ENCODE results near the gene NAT8.
"Not testable (repeated sequence)": the region's sequence is repeated elsewhere in the genome, so short reads cannot be mapped to it uniquely, and the experiment has no call there.

The NAT8 gene, protein sequence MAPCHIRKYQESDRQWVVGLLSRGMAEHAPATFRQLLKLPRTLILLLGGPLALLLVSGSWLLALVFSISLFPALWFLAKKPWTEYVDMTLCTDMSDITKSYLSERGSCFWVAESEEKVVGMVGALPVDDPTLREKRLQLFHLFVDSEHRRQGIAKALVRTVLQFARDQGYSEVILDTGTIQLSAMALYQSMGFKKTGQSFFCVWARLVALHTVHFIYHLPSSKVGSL

DNA sequence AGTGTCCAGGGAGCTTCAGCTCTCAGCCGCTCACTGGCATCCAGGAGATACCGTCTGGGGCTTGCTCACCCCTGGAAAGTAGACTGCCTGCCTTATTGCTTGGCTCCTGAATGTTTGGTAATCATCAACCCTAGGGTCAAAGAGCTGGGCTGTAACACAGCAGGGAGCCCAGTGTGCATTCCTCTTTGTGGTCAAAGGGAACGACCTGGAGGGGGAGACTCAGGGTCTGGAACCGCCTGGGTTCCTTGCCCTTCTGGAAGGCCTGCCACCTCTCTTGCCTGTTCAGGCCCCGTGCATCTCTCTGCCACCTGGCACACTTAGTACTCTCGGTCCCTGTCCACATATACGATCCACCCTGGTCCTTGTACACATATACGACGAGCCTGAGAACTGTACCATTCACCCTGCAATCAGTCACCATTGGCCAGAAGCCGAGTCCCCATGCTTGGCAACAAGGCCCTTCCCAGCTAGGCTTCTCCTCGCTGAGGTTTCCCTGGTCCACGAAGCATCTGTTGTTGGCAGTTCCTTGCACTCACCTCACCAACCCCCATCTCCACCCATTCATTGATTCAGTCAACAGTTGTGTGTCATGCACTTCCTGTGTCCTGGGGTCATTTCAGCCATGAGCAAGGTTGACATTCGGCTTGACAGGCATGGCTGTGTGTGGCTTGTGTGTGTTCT, at the start of gene NAT8:
TSS of gene NAT8 (minus strand) at position 85 of the 681 bp plus-strand sequence. CDS start 794 bp downstream, outside the sequence.
- DNase-seq, result no peak

DNA sequence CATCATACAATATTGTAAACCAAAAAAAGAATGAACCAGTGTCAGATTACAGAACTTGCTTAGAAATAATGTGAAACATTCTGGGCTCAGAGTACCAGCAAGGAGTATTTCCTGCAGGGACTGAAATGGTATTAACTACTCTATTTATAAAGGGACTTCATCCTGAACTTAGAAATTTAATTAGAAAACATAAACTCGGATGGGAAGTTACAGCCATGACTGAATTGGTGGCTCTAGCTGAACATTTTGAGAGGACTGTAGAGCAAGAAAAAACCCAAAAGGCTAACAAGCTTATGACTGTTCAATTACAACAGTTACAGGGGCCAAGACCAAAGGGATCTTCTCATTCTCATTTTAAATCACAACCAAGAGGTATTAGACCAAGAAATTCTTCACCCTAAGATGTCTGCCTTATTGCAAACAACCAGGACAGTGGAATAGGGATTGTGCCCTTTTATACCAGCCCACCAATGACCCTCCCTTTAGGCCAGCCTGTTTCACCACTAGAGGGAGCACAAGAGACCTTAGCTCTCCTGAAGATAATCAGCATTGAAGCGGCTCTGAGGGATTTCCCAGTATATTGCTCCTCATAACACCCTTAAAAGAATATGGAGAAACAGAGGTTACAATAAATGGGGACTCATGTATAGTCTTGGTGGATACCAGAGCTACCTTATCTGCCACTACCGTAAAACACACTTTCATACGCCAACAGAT, 48.3 kb upstream of the NAT8 start:
- not testable (repeated sequence) for DNase-seq

DNA sequence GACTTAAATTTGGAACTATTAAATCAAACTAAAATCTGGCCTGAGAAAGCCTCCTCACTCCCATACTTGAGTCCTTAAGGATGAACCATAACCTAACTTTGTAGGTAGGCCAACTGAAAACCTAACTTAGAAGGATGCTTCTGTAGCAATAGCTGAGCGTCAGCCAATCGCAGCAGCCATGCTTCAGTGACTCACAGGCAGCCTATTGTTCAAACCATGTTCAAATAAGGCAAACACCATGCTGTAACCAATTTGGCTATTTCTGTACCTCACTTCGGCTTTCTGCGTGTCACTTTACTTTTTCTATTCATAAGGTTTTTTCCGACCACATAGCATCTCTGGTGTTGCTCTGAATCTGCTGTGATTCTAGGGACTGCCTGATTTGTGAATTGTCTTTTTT, 46.3 kb upstream of the NAT8 start:
- not testable (repeated sequence) for DNase-seq

DNA sequence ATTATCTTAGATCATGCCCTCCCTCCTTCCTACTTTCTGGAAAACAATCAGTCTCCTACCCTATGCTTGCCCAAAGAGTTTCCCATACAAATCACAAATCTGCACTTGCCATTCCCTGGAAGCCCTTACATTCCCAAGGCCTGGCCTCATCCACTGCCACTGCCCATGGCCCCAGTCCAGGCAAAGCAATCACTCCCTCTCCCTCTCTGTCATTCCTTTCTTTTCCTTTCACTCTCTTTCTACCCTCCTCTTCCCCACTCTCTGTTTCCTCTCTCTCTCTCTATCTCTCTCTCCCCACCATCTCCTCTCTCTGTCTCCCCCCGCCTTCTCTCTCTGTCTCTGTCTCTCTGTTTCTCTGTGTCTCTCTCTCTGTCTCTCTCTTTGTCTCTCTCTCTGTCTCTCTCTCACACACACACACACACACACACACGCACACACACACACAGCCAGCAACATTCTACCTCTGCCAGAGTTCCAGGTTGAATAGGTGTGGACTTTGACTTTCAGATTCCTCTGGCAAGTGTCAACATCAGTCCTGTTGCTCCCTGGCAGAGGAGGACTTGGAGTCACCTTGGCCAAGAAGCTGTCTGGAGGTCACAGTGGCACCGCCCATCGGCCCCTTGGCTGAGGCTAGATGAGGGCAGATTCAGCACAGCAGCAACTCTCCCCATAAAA, 43.7 kb upstream of the NAT8 start:
- DNase-seq, result no peak

DNA sequence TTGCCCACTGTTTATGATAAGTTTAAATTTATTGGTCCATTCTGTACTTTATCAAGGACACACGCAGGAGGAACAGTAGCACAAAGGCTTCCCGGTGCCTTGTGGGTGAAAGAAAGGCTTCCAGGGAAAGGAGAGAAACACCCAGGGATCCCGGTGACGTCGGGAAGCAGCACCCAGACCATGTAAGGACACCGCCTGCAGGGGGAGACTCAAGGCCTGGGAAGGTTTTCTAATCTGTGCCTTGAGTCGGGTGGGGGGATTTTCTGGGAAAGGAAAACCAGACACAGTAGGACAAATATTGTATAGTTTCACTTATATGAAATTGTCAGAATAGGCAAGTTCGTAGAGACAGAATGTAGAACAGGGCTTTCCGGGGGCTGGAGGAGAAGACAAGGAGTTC, 42.7 kb upstream of the NAT8 start:
- DNase-seq, result not testable (repeated sequence)

DNA sequence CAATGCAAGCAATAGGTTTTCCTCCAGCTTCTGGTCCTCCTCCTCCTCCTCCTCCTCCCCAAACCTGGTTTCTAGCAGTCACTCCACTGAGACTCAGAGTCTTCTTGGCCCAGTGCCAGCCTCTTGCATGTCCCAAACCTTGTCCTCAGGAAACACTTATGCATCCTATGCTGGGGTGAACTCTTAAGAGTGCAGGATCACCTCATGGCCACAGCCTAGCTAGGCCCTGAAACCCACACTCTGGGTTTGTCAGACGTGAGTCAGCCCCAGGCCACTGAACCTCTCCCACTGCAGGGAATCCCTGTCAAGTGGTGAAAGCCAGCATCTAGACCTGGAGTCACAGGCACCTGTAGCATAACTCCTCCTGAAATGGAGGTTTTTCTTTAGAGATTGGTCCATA, 42.1 kb upstream of the NAT8 start:
- not testable (repeated sequence) for DNase-seq

DNA sequence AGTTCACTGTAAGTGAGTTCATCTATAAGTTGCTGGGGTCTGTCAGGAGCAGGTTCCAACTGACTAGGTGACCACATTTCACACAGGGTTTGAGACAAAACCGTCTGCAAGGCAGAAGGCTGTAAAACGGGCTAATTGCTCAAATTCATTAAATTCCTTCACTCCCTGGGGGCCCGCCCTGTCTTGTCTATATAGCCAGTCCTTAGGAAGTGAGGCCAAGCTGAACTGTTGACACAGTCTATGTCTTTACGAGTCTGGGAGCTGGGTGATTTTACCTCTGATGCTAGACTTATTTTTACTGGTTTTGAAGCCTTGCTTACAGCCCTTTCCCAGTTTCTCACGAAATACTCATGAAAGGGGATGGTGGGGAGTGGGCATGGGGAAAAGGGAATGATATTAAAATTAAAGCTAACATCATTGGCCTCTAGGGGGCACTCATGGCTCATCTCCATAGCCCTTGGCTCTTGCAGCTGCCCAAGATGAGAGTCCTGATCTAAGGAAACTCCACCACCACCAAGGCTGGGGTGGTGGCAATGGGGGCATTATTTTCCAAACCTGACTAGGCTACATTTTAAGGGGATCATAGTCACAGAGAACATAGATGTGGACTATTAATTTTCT, 37.8 kb upstream of the NAT8 start:
- DNase-seq, result not testable (repeated sequence)

DNA sequence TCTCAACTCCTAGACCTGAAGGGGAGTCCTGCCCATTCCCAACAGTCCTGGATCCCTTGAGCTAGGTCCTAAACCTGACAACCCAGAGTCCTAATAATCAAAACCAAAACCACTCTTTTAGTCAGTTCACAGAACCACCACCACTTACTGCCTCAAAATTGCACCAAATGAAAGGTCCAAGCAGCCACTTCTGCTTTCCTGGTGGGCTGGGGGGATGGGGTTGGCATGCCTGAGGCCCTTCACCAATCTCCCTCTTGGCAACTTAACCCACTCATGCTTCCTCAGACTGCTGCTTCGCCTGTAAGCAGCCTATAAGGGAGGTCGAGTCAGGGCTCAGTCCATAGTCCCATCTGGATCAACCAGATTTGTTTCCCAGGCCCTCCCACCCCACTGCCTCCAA, 37.0 kb upstream of the NAT8 start:
- not testable (repeated sequence) for DNase-seq

DNA sequence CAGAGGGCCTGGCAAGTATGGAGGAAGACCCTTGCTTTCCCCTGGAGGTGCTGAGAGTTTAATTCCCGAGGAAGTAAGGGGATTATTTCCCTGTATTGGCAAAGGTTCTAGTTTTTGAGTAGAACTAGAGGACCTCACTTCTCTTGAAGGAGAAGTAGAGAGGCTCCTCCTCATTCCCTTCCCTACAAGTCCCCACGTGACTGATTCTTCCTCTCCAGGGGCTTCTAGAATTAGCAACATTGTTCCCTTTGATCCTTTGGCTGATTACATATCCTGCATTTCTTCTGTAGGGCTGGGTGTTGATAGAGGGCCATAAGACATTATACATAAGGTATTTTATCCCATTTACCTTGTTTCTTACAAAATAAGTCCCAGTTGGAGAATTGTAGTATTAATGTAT, 35.8 kb upstream of the NAT8 start:
- not testable (repeated sequence) for DNase-seq

DNA sequence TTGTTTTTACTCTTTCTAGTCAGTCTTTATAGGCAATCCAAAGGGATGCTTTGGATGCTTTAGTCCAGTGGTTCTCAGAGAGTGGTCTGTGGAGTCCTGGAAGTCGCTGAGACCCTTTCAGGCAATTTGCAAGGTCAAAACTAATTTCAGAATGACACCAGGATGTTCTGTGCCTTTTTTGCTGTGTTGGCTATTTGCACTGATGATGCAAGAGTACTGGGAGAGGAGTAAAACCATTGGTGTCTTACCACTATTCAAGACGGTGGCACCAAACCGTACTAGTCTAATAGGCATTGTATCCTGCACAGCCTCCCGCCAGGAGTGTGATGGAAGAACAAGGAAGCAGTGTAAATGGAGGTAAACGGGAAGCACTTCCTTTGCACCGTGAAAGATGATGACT, 34.0 kb upstream of the NAT8 start:
- not testable (repeated sequence) for DNase-seq

DNA sequence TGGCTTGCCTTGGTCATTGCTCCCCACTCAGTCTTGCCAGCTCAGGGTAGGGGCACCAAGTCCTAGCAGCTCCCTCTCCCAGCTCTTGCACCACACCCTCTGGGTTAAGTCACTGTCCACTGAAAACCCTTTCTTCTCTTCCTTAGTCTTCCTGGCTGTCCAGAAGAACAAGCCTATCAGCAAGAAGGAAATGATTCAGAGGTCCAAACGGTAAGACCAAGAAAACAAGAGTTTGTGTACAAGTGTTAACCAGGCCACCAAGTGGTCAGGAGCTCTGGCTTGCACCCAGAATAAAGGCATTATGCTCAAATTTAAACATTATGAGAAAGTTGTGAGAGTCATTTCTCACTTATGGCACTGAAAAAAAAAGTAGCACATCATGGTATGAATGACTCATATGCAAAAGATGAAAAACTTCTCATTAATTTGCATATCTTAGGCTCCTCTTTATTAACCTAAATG, 32.5 kb upstream of the NAT8 start:
- not testable (repeated sequence) for DNase-seq

DNA sequence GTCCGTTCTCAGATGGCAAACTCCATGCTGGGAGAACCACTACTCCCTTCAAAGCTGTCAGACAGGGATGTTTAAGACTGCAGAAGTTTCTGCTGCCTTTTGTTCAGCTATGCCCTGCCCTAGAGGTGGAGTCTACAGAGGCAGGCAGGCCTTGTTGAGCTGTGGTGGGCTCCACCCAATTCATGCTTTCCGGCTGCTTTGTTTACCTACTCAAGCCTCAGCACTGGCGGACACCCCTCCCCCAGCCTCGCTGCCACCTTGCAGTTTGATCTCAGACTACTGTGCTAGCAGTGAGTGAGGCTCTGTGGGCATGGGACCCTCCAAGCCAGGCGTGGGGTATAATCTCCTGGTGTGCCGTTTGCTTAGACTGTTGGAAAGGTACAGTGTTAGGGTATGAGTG, 27.8 kb upstream of the NAT8 start:
- not testable (repeated sequence) for DNase-seq

DNA sequence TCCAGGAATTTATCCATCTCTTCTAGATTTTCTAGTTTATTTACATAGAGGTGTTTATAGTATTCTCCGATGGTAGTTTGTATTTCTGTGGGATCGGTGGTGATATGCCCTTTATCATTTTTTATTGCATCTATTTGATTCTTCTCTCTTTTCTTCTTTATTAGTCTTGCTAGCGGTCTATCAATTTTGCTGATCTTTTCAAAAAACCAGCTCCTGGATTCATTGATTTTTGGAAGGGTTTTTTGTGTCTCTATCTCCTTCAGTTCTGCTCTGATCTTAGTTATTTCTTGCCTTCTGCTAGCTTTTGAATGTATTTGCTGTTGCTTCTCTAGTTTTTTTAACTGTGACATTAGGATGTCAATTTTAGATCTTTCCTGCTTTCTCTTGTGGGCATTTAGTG, 25.0 kb upstream of the NAT8 start:
- not testable (repeated sequence) for DNase-seq

DNA sequence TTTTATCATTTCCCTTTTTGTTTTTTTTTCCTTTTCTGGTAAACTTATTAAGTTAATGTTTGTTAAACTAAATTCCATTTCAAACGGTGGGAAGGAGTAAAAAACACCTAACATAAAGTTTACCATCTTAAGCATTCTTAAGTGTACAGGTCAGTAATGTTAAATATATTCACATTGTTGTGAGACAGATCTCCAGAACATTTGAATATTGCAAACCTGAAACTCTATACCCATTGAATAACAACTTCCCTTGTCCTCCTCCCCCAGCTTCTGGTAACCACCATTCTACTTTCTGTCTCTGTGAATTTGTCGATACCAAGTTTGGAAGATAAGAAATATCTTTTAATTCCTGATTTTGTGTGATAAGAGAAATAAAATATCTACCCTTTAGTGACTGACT, 12.0 kb upstream of the NAT8 start:
- no peak for DNase-seq

DNA sequence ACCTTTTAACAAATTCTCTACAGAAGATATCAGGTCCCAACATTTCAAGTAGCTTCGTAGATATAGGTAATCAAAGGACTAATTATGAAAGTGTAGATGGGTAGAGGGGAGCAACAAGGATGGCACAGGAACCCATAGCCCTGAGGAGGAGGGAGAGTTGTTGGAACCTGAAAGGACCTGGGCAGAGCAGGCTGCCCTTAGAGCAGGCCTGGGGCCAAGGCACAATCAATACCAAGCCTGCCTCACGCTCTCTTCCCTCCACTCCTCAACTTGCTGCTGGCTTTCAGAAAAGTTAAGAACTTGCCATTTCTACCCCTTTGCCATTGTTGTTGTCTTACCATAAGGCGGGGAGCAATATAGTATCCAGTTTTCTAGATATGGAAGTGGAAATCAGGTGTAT, 10.1 kb upstream of the NAT8 start:
- DNase-seq, result no peak

DNA sequence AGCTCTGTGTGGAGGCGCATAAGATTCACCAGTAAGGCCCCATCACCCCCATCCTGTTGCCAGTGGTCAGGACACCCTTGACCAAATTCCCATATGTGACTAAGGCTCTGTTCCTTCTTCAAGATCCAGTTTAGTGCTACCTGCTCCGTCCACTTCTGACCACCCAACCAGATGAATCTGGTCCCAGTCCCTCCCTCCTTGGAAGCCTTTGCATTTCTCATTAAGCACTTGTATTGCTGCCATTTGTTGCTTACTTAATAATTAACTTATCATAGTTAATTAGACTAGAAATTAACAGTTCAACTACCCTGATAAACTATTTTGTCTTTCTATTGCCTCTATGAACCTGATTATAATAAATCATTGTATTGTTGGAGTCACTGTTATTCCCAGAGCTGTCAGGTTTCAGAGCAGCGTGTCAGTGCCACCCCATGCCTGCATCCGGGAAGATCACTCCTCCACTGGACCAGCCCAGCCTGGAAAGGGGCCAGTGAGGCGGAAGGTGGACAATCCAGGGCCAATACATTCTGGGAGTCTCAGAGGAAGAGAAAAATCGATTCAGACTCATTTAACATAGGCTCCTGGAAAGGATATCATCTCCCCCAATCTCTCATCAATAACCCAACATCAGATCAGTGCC, 9.5 kb upstream of the NAT8 start:
- DNase-seq, result no peak

DNA sequence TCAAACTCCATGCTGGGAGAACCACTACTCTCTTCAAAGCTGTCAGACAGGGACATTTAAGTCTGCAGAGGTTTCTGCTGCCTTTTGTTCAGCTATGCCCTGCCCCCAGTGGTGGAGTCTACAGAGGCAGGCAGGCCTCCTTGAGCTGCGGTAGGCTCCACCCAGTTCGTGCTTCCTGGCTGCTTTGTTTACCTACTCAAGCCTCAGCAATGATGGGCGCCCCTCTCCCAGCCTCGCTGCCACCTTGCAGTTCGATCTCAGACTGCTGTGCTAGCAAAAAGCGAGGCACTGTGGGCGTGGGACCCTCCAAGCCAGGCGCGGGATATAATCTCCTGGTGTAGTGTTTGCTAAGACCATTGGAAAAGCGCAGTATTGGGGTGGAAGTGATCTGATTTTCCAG, 5.5 kb upstream of the NAT8 start:
- not testable (repeated sequence) for DNase-seq

DNA sequence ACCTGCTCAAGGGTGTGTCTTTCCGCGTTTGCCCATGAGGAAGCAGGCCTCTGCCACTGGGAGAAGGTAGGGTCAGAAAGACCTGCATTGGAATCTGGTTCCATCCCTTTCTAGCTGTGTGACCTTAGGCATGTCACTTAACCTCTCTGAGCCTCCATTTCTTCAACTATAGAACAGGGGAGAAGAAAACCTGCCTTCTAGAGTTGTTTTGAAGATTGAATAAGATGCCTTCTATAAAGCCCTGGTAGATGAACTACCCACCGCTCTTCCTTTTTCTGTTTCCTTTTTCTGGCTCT, 507 bp downstream of the NAT8 start:
- DNase-seq, result no peak

DNA sequence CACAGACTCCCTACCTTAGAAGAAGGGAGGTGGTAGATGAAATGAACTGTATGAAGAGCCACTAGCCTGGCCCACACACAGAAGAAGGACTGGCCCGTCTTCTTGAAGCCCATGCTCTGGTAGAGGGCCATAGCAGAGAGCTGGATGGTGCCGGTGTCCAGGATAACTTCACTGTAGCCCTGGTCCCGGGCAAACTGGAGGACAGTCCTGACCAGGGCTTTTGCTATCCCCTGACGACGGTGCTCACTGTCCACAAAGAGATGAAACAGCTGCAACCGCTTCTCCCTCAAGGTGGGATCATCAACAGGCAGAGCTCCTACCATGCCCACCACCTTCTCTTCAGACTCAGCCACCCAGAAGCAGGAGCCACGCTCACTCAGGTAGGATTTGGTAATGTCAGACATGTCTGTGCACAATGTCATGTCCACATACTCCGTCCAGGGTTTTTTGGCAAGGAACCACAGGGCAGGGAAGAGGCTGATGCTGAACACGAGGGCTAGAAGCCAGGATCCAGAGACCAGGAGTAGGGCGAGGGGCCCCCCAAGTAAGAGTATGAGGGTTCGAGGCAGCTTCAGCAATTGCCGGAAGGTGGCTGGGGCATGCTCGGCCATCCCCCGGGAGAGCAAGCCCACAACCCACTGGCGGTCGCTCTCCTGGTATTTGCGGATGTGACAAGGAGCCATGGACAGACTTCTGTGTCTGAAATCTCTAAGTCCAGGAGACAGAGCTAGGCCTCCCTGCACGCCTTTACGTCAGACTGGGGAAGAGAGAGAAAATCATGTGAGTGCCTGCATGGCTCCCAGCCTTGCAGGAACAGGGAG, 1.1 kb downstream of the NAT8 start:
- no peak for DNase-seq

DNA sequence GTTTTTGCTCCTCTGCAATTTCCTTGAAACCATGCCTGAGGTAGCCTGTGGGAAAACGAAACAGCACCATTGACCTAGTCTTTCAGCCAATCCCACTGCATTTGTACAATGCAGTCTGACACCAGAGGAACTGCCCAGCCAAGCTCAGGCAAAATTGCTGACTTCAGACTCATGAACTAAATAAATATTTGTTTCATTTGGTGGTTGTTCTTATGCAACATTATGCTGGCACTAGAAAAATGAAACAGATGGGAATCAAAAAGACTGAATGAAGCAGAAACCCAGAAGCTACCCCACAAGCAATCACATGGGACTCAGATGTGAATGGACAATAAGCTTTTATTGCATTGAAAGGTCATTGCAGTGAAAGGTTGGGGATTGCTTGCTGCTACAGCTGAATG, 1.7 kb downstream of the NAT8 start:
- DNase-seq, result peak in 1 of 2 donors; percentile 1

DNA sequence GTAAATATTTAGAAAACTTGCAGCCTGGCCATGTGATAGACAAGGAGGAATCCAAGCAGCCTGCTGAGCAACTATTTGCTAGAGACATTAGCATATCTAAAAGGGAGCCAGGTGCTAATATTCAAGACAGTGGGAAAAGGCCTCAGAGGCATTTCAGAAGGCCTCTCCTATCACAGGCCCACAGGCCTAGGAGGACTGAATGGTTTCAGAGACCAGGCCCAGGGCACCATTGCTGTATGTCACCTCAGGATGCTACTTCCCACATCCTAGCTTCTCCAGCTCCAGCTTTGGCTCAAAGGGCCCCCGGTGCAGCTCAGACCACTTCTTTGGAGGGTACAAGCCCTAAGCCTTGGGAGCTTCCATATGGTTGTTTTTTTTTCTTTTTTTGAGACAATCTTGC, 3.8 kb downstream of the NAT8 start:
- no peak for DNase-seq

DNA sequence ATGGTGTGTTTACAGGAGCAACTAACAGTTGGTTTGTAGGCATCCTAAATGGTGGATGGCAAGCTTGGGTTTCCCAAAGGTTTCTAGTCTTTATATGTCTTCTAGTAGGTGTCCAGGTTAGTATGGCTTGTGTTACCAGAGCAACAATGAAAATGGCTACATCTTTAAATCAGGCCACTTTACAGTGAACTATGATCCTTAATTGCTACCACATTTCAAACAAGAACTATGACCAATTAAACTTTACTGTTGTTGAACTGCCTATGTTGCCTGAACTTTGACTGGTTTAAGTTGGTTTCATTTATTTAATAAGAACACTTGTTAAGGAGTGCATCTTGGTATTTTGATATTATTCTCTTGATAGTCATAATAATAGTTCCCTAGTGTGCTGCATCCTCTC, 5.2 kb downstream of the NAT8 start:
- DNase-seq, result not testable (repeated sequence)

Measured in hippocampal formation (tissue), 2 donors.